WTC11 (cell line): ENCODE measurements around the gene INO80B. TPM values are rescaled to one million over a fixed set of nuclear protein-coding genes. Genes with fewer than 3 reads are reported as not detected.
A peak's percentile ranks its signal among the peaks of the same experiment; 100 is the strongest.

ENCODE experiments used
- ATAC-seq: fragments of 200-7000 bp; cut with Tn5 transposase; 2 replicates; pipeline ENCODE4 v1.10.0; 2021; ENCODE audit warnings: mild to moderate bottlenecking, moderate library complexity
- CTCF ChIA-PET: fragments of 300-600 bp; sonication (Branson Sonifier 250); formaldehyde crosslinking; loops from one replicate; lab custom pipeline; 2021; ENCODE audit warnings: antibody characterized with exemption; lab: Charles Lee
- POLR2A ChIA-PET: fragments of 350-600 bp; sonication (Branson Sonifier 250); formaldehyde crosslinking; loops from one replicate; lab custom pipeline; 2021; ENCODE audit warnings: antibody characterized with exemption; lab: Charles Lee
- DNase-seq: peaks from one replicate; pipeline ENCODE4 v3.0.0; 2021; ENCODE audit warnings: low spot score
- H3K27ac Mint-ChIP-seq: 2 replicates; pipeline ENCODE4 v1.8.0; 2021; ENCODE audit warnings: mixed read lengths
- H3K27me3 Mint-ChIP-seq: 2 replicates; pipeline ENCODE4 v1.8.0; 2021; ENCODE audit warnings: low read depth, mild to moderate bottlenecking, moderate library complexity, mixed read lengths
- H3K36me3 Mint-ChIP-seq: 2 replicates; pipeline ENCODE4 v1.8.0; 2021; ENCODE audit warnings: mixed read lengths
- H3K4me1 Mint-ChIP-seq: 2 replicates; pipeline ENCODE4 v1.8.0; 2022; ENCODE audit warnings: mixed read lengths
- H3K4me3 Mint-ChIP-seq: 2 replicates; pipeline ENCODE4 v1.8.0; 2021; ENCODE audit warnings: mild to moderate bottlenecking, moderate library complexity, mixed read lengths
- H3K9me3 Mint-ChIP-seq: 2 replicates; pipeline ENCODE4 v1.8.0; 2021; ENCODE audit warnings: mixed read lengths
- ATF6 ChIP-seq: sonication (generic); formaldehyde crosslinking; IDR thresholded peaks from 2 replicates; pipeline ENCODE4 v1.8.1; 2023; ENCODE audit warnings: mild to moderate bottlenecking, missing genetic modification reagents
- ELF4 ChIP-seq: sonication (generic); formaldehyde crosslinking; IDR thresholded peaks from 2 replicates; pipeline ENCODE4 v1.8.1; 2022; ENCODE audit warnings: low read depth, mild to moderate bottlenecking, moderate library complexity, missing genetic modification reagents
- ERG ChIP-seq: fragments of 250-450 bp; sonication (Bioruptor Pico); IDR thresholded peaks from 2 replicates; pipeline ENCODE4 v1.8.0; 2021; ENCODE audit warnings: mild to moderate bottlenecking
- ESRRA ChIP-seq: sonication (generic); formaldehyde crosslinking; IDR thresholded peaks from 2 replicates; pipeline ENCODE4 v1.8.1; 2022; ENCODE audit warnings: mild to moderate bottlenecking, missing genetic modification reagents, borderline replicate concordance
- FOXK1 ChIP-seq: sonication (generic); formaldehyde crosslinking; IDR thresholded peaks from 2 replicates; pipeline ENCODE4 v1.8.0; 2022; ENCODE audit warnings: mild to moderate bottlenecking, moderate library complexity, missing genetic modification reagents
- FOXP1 ChIP-seq: sonication (generic); formaldehyde crosslinking; IDR thresholded peaks from 2 replicates; pipeline ENCODE4 v1.8.0; 2022; ENCODE audit warnings: missing genetic modification reagents, mild to moderate bottlenecking, moderate library complexity, borderline replicate concordance
- FOXP4 ChIP-seq: sonication (generic); formaldehyde crosslinking; IDR thresholded peaks from 2 replicates; pipeline ENCODE4 v1.8.0; 2022; ENCODE audit warnings: mild to moderate bottlenecking, missing genetic modification reagents
- HMGXB4 ChIP-seq: sonication (generic); formaldehyde crosslinking; IDR thresholded peaks from 2 replicates; pipeline ENCODE4 v1.8.1; 2023; ENCODE audit warnings: mild to moderate bottlenecking, moderate library complexity, missing genetic modification reagents
- MXD4 ChIP-seq: fragments of 250-450 bp; sonication (Bioruptor Pico); IDR thresholded peaks from 2 replicates; pipeline ENCODE4 v1.8.0; 2021; ENCODE audit warnings: mild to moderate bottlenecking, moderate library complexity, borderline replicate concordance
- MYBL2 ChIP-seq: sonication (generic); formaldehyde crosslinking; IDR thresholded peaks from 2 replicates; pipeline ENCODE4 v1.8.1; 2023; ENCODE audit warnings: mild to moderate bottlenecking, moderate library complexity, missing genetic modification reagents
- NFE2L1 ChIP-seq: sonication (generic); formaldehyde crosslinking; IDR thresholded peaks from 2 replicates; pipeline ENCODE4 v1.8.1; 2023; ENCODE audit warnings: missing genetic modification reagents
- PRDM15 ChIP-seq: sonication (generic); formaldehyde crosslinking; IDR thresholded peaks from 2 replicates; pipeline ENCODE4 v1.8.0; 2022; ENCODE audit warnings: missing genetic modification reagents
- RELA ChIP-seq: sonication (generic); formaldehyde crosslinking; IDR thresholded peaks from 2 replicates; pipeline ENCODE4 v1.8.1; 2022; ENCODE audit warnings: missing genetic modification reagents, mild to moderate bottlenecking, borderline replicate concordance
- SOX15 ChIP-seq: fragments of 250-450 bp; sonication (Bioruptor Pico); IDR thresholded peaks from 2 replicates; pipeline ENCODE4 v1.9.0; 2021; ENCODE audit warnings: mild to moderate bottlenecking
- TEAD1 ChIP-seq: sonication (generic); formaldehyde crosslinking; IDR thresholded peaks from 2 replicates; pipeline ENCODE4 v1.8.0; 2022; ENCODE audit warnings: mild to moderate bottlenecking, missing genetic modification reagents
- TP53 ChIP-seq: sonication (generic); formaldehyde crosslinking; IDR thresholded peaks from 2 replicates; pipeline ENCODE4 v1.8.1; 2023; ENCODE audit warnings: mild to moderate bottlenecking, missing genetic modification reagents
- ZNF396 ChIP-seq: fragments of 250-450 bp; sonication (Bioruptor Pico); IDR thresholded peaks from 2 replicates; pipeline ENCODE4 v1.8.0; 2021; ENCODE audit warnings: mild to moderate bottlenecking, moderate library complexity, borderline replicate concordance
- ZNF416 ChIP-seq: fragments of 250-450 bp; sonication (Bioruptor Pico); IDR thresholded peaks from 2 replicates; pipeline ENCODE4 v1.9.0; 2021; ENCODE audit warnings: mild to moderate bottlenecking, inconsistent platforms
- ZNF512 ChIP-seq: sonication (generic); formaldehyde crosslinking; IDR thresholded peaks from 2 replicates; pipeline ENCODE4 v1.8.1; 2022; ENCODE audit warnings: missing genetic modification reagents, borderline replicate concordance
- ZNF671 ChIP-seq: fragments of 250-450 bp; sonication (Bioruptor Pico); IDR thresholded peaks from 2 replicates; pipeline ENCODE4 v1.8.0; 2021; ENCODE audit warnings: mild to moderate bottlenecking
- total RNA-seq: library from RNA; stranded (reverse); gene quantifications from 3 replicates; pipeline ENCODE4 v1.2.3, GENCODE V29; 2021

The INO80B gene
- total RNA-seq, 1 experiment from 2014 or later = 20.2 TPM

GRCh38 chr2:74499267-74499939 is 44.5 kb downstream of the INO80B start, which contains the start of gene LBX2:
LBX2 (minus strand) TSS chr2:74499603; CDS start chr2:74499537, 66 bp downstream.
- peak; percentile 52 for DNase-seq
- POLR2A ChIA-PET = interaction anchor here (0.6 to 1.5 kb wide), 5 partner anchors 16 to 215 kb away, joined by 3 to 6 read pairs (median 4); partner anchors contain the start of genes CCDC142, TTC31 and WBP1
- peaks cover 100% of the 10 kb centered on the region for H3K27me3 Mint-ChIP-seq
- TF ChIP-seq ZNF671 (CRISPR knock-in tag) = no peak
- TF ChIP-seq ESRRA (CRISPR knock-in tag) = no peak
- TF ChIP-seq TP53 (CRISPR knock-in tag) = 0 out of 2 replicates have a peak, but pooled peaks have one; percentile 30
- TF ChIP-seq FOXK1 = 0 out of 2 replicates have a peak, but pooled peaks have one; percentile 14
- TF ChIP-seq MXD4 (CRISPR knock-in tag) = no peak
- TF ChIP-seq HMGXB4 (CRISPR knock-in tag) = no peak
- TF ChIP-seq FOXP4 = no peak; the same call in 1 of the 2 replicates
- TF ChIP-seq ZNF416 (CRISPR knock-in tag) = no peak
- no peak for TF ChIP-seq PRDM15 (CRISPR knock-in tag)
- no peak for TF ChIP-seq TEAD1 (CRISPR knock-in tag)
- TF ChIP-seq SOX15 (CRISPR knock-in tag) = no peak
- no peak for TF ChIP-seq ATF6 (CRISPR knock-in tag)
- no peak for TF ChIP-seq ERG (CRISPR knock-in tag)
- TF ChIP-seq MYBL2 (CRISPR knock-in tag) = peak; percentile 14; the same call in 1 of the 2 replicates
- TF ChIP-seq ZNF512 = no peak
- TF ChIP-seq ELF4 (CRISPR knock-in tag) = no peak
- TF ChIP-seq ZNF396 (CRISPR knock-in tag) = no peak
- TF ChIP-seq RELA (CRISPR knock-in tag) = no peak
- no peak for TF ChIP-seq NFE2L1 (CRISPR knock-in tag)
- peak; percentile 52; the same call in 1 of the 2 replicates for TF ChIP-seq FOXP1 (CRISPR knock-in tag)

More at GRCh38 chr2:74499267-74499939, 44.5 kb downstream of the INO80B start, which contains the start of gene LBX2:
- Mint-ChIP-seq H3K36me3 (peaks cover 2% of the 10 kb centered on the region; the same call in 1 of the 2 replicates), H3K9me3 (no peaks in the 10 kb centered on the region), H3K27ac (no peak within 1 kb of the TSS), H3K4me3 (peak within 1 kb of the TSS; percentile 79), H3K4me1 (peaks cover 50% of the 10 kb centered on the region)
- ATAC-seq = peak; percentile 5
- CTCF ChIA-PET = interaction anchor here (0.8 to 6.0 kb wide), 5 partner anchors 16 to 164 kb away, joined by 3 to 43 read pairs (median 5); partner anchors contain the start of genes CCDC142 and TTC31
